HT-29 (cell line): ENCODE measurements around the gene TTC9B. TPM values are rescaled to one million over a fixed set of nuclear protein-coding genes. Genes with fewer than 3 reads are reported as not detected.
"Not testable (repeated sequence)": the region's sequence is repeated elsewhere in the genome, so short reads cannot be mapped to it uniquely, and the experiment has no call there.

Source experiments
- DNase-seq: peaks from one replicate; pipeline ENCODE4 v3.0.0-alpha.2; 2015; ENCODE audit warnings: low spot score
- total RNA-seq: library from RNA; depleted of rRNA; stranded (reverse); fragments of >200 nt; shearing (Covaris generic); gene quantifications from 2 replicates; pipeline ENCODE4 v1.2.3, GENCODE V29; 2014

Gene TTC9B
- total RNA-seq, 1 experiment from 2014 or later: 0.94 TPM

DNA sequence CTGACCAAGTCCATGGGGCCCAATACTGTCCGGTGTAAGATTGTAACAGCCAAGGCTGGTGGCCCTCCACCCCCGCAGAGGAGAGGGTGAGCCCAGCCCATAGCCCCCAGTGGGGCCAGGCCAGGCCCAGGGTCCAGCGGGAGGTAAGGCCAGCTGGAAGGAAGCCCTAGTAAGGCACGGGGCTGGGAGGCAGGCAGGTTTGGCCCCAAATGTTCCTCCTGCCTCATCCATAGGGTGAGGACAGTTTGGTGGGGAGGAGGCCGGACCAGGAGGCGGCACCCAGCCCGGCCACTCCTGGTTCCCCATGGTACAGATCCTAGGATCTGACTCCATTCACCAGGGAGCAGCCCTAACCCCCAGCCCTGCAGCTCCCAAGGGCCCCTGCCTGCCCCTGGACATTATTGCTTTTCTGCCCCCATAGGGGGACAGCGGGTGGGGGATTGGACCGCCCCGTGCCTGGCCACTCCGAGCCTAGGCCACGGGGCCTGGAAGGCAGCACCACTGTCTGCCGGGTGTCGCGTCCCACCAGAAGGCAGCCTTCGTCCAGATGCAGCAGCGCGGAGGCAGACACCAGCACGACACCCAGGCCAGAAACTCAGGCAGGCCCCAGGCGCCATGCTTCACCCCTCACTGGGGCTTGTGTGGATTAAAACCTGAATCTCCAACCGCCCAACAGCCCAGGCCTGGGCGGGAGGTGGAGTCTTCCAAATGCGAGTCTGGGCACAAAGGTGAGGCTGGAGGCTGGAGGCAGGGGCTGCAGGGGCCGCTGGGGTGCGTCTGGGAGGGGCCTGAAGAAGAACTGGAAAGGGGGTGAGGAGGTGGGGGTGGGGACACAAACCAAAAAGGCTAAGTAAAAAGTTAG lies 15.0 kb upstream of the TTC9B start:
- DNase-seq: no peak

- no peak for DNase-seq
Measured at GRCh38 chr19:40232479-40232878, 14.3 kb upstream of the TTC9B start.

DNA sequence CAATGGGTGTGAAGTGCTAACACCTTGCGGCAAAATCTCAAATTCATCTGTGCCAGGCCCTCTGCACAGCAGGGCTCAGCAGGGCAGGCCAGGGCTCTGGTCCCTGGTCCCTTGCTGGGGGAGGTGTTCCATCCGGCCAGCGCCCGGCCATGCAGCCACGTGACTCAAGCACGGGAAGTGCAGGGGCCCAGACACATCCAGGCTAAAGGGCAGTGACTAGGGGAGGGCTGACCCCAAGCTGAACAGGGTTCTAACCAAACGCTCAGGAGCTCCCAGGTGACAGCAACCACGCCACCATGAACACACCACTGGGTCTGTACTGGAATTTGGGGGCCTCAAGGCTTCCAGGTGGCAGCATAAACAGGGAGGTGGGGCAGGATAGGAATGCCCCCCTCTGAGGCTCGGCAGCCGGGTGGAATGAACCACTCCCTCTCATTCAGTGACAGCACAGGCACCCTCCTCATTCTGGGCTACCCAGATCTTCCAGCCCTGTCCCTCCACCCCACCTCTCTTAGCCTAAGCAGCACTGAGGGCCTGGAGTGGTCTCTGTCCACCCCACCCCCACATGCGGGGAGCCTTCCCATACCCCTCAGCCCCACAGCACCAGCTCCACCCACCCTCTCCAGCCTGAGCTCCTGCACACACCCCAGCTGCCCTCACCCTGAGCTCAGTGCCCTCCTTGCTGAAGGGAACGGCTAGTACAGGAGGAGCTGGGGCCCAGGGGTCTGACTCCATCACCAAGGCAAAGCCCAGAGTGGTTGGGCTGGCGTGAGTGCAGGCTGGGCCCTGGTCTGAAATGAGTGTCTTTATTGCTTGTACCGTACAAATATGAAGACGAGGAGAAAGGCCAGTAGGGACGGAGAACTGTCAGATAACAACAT lies 13.6 kb upstream of the TTC9B start:
- DNase-seq: no peak

- DNase-seq: no peak
Measured at GRCh38 chr19:40231057-40231456, 12.9 kb upstream of the TTC9B start.

DNA sequence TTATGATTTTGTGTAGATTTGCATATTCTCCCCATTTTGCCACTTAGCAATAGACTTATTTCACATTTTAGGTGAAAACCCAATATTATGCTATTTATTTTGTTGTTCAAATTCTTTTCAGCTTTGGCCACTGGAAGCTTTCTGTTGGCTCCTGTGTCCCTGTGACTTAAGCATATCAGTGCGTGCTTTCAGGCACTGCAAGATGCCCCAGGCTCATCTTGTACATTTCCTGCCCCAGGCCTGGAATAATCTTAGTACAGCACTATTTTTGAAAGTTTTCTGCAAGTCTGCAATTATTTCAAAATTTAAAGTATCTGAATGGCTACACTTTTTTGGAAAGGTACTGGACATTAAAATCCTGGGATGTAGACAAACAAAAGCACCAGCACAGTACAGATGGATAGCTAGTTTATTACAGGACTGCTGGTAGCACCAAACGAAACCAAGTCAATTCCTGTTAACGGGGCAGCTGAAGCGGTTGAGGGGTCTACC lies 11.8 kb upstream of the TTC9B start:
- no peak for DNase-seq

DNA sequence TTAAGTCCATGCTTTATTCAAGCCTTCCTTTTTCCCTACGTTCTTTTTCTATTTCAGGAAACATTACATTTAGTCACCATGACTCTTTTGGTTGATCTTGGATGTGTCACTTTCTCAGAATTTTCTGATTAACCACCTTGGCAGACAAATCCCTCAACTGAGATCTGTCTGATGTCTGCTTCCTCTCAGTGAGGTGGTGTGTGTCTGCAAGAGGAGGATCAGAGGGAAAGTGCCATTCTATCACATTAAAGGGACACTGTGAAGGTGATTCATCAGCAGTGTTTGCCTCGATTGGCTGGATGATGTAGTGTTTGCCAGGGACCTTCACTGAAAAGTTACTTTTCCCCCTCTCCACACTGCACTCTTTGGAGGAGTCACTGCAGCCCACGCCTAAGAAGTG lies 11.3 kb upstream of the TTC9B start:
- no peak for DNase-seq

GRCh38 chr19:40228863-40229262 lies 10.7 kb upstream of the TTC9B start:
- no peak for DNase-seq

DNA sequence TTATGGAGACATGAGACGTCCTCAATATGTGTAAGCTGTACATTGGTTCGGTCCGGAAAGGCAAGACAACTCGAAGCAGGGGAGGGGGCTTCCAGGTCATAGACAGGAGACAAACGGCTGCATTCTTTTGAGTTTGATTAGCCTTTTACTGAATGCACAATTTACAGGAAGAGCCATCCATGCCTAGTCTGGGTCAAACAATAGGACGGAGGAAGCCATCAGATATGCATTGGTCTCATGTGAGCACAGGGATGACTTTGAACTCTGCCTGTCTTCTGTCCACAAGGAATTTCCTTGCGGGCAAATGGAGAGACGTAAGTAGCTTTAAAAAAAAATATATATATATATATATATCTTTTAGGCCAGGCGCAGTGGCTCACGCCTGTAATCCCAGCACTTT lies 10.2 kb upstream of the TTC9B start:
- no peak for DNase-seq

DNA sequence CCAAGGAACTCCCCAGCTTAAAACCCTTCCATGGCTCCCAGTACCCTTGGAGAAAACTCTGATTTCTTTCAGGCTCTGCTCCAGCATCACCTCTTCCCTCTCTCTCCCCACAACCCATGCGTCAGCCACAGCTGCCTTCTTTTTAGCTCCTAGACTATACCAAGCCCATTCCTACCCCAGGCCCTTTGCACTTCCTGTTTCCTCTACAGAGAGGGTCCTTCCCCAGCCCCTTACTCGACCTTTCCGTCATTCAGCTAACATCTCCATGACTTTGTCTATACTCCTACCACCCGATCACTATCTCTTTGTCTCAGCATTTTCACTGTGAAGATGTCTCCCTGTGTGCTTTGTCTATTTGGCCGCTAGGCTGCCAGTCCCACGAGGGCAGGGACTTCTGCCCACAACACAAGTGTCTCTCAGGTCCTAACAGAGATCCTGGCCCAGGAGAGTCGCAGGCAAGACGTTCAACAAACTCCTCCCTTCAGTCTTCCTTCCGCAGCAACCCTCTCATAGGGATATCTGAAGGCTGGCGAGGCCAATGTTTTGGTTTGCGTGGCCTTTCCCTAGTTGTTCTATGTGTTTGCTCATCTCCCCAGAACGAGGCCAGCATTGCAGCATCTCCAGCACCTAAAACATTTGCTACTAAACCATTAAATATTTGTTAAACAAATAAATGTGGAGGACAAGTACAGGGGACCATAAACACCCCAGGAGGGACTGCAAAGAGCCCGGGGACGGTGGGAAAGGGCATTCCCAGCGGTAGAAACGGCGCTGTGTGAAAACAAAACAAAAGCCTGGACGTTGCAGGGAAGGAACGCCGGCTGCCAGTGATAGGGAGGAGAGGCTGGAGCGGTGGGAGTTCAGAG lies 7.5 kb upstream of the TTC9B start:
- DNase-seq: no peak

GRCh38 chr19:40224342-40225150 lies 6.4 kb upstream of the TTC9B start:
- DNase-seq: peak; percentile 43

- DNase-seq: peak; percentile 86
Measured at GRCh38 chr19:40223135-40223822, 5.1 kb upstream of the TTC9B start.

DNA sequence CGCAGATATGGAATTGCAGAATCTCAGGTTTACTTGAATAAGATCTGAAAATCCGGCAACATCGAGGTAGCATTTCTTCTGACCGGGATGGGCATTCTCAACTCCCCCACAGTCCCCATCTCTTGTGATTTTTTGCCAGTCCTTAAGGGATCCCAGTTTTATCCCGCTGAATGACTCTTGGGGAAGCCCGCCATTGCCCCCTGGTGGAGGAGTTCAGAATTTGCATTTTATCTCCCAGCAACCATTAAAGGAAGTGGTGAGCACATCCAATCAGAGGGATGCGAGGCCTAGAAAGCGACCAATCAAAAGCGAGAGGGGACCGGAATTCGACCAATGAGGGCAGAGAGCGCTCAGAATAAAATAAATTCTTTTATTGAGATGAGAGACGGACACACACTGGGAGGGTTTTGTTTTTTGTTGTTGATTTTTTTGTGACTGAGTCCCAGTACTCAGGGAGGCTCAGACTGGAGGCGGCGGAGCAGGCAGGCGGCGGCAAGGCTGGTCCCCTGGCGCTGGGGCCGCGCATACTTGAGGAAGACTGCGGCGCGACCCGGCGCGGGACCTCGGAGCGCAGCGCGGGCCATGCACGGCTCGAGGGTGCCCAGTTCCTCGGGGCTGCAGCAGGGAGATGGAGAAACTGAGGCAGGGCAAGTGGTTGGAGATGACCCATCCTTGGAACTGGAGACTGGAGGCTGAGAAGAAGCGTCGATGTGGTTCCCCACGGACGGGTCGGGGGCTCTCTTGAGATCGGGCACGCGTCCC lies 3.9 kb upstream of the TTC9B start:
- DNase-seq: peak; percentile 99

DNA sequence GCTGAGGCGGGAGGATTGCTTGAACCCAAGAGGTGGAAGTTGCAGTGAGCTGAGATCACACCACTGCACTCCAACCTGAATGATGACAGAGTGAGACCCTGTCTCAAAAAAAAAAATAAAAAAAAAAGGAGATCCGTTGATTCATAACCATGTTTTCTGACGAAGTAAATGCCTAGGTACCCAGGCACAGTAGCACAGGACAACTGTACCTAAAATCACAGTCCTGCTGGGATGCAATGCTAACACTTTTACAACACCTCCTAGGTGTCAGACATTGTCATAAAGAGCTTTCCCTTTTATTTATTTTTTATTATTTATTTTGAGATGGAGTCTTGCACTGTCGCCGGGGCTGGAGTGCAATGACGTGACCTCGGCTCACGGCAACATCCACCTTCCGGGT lies 2.5 kb upstream of the TTC9B start:
- DNase-seq: no peak

DNA sequence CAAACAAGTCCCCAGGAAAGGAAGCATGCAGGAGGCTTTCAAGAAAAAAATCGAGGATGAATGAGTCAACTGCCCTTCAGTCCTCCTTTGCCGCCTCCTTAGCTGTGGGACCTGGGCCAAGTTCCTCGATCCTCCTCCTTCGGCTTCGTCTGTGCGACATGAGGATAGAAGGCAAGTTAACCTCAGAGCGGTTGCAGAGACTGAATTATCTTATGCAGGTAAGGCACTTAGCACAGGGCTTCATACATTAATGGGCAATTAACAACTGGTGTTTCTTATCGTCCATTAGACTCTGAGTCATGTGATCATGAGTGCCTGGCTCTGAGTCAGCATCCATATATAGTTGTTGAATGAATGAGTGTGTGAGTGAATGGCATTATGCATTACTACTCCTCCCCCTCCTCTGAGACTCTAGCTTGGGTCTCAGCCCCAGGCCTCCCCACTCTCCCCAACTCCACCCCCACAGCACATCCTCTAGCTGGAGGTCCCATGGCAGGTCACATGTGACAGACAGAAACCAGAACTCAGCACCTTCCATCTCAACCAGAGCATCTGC lies 1.6 kb upstream of the TTC9B start:
- DNase-seq: peak; percentile 86

- DNase-seq: not testable (repeated sequence)
Measured at GRCh38 chr19:40219029-40219428, 845 bp upstream of the TTC9B start.

DNA sequence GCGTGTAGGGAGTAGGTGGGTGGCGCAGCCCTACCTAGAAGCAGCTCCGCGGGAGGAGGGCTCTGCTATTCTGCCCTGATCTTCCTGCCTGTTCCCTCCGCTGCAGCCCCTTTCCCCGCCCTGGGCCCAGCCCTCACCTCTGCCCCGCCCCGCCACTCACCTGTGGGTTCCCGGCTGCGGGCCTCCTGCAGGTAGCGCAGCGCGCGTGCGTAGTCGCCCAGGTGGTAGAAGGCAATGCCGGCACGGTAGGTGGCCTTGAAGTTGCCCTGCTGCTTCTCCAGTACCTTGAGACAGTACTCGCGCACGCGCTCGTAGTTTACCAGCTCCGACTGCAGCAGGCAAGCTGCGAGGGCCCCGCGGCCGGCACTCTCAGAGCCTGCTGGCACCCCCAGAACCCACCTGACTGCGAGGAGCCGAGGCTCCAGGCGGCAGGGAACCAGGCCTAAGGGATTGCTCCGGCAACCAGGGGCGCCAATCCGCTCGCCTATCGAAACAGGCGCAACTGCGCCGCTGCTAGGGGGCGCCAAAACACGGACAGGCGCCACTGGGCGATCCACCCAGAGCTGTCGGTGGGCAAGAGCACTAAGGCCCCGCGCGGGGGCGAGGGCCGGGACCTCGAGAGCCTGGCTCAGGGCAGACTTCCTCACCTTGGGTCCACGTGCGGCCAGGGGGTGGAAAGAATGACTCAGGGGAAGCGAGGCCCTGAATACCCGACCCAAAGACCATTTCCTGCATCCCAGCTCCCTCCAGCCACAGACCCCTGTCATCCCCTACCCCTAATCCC lies 965 bp downstream of the TTC9B start:
- peak; percentile 77 for DNase-seq

DNA sequence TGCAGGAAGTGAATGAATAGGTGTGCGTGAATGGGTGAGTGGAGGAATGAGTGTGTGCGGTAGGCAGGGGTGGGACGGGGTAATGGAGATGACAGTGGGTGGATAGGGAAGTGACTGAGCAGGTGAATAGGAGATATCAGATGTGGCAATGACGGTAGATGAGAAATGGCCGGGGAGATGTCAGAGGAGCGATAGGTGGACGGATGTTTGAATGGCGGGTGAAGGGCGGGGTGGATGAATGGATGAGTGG lies 1.5 kb downstream of the TTC9B start:
- no peak for DNase-seq

DNA sequence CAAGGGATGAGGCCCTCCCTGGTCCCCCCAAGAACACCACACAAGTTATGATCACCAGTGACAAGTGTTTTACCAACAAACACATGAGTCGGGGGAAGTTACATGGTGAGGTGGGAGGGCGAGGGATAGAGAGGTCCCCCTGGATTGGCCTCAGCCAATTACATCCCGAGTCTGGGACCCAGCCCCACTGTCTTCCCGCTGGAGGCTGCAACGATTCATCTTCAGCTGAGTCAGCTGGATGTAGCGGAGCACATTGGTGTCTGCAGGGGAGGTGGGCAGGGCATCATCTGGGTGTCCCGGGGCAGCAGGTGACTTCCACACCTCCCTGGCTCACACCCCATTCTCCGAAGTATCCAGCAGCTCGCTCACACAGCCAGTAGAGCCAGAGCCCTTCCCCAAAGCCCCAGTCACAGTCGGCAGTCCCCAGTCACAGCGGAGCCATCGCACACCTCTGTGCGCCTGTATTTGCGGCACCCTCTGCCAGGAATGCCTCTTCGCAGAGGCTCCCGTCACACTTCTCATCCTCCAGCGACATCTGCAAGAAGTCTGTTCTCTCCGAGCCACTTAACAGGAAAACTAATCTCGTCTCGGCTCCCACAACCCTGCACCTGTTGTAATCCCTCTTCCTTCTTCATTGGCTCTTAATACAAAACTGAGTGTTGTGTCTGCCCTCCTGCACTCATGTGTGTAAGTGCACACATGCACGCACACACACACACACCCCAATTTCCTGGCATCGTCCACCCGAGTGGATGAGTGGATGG lies 2.0 kb downstream of the TTC9B start:
- no peak for DNase-seq
